RPMI7951 (cell line): ENCODE data around the gene SOD1. TPM values are rescaled to one million over a fixed set of nuclear protein-coding genes. Genes with fewer than 3 reads are reported as not detected.

Experiments used
- DNase-seq: peaks from one replicate; pipeline ENCODE4 v3.0.0-alpha.2; 2012; ENCODE audit warnings: low read depth
- total RNA-seq: library from RNA; depleted of rRNA; stranded (reverse); fragments of >200 nt; shearing (Covaris generic); gene quantifications from 2 replicates; pipeline ENCODE4 v1.2.3, GENCODE V29; 2014

SOD1 gene
- total RNA-seq, 1 experiment from 2014 or later: 330 TPM

GRCh38 chr21:31682620-31683019, 23.1 kb downstream of the SOD1 start:
- no peak for DNase-seq

DNA sequence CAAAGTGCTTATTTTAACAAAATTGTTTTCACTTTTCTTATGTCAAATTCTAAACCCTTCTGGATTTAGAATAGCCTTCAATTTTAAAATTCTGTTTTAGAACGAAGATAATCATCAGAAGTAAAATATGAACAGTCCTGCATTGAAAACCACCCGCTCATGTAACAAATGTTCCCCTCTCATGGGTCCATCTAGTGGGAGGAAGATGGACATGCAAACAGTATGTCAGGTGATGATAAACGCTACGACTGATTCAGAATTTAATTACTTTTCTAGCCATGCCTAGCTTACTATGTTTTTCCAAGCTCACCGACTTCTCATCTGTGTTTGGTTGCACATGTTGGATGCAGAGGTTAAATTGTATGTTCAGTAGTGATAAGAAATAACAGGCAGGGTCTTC, 23.5 kb downstream of the SOD1 start:
- no peak for DNase-seq

DNA sequence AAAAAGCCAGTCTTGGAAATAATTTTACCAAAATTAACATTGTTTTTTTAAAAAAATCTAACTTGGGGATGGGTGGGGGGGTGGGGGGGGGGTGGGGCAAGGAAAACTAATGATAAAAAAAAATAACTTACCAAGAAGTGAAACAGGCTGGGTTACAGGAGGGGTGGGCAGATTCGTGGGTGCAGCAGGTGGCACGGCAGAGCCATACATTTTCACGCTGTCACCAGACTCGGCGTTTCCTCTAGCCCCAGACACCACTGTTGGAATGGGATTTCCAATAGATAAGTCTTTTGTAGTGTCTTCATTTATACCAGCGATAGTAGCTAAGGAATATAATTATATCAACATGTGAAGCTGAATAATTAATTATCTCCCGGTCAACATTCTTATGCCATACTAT, 25.4 kb downstream of the SOD1 start:
- no peak for DNase-seq

GRCh38 chr21:31686272-31686915, 26.9 kb downstream of the SOD1 start:
- DNase-seq: no peak

- DNase-seq: no peak
These were observed 27.6 kb downstream of the SOD1 start for GRCh38 chr21:31687108-31687507.

GRCh38 chr21:31688603-31689368, 29.3 kb downstream of the SOD1 start:
- DNase-seq: no peak

- no peak for DNase-seq
These were observed 33.7 kb downstream of the SOD1 start for GRCh38 chr21:31693222-31693621.

GRCh38 chr21:31696424-31696823, 36.9 kb downstream of the SOD1 start:
- DNase-seq: no peak

- no peak for DNase-seq
These were observed 39.0 kb downstream of the SOD1 start for GRCh38 chr21:31698461-31698860.

- DNase-seq: no peak
These were observed 40.5 kb downstream of the SOD1 start for GRCh38 chr21:31700040-31700439.

GRCh38 chr21:31706562-31706961, 47.1 kb downstream of the SOD1 start:
- DNase-seq: no peak

GRCh38 chr21:31707499-31707898, 48.0 kb downstream of the SOD1 start:
- DNase-seq: no peak

DNA sequence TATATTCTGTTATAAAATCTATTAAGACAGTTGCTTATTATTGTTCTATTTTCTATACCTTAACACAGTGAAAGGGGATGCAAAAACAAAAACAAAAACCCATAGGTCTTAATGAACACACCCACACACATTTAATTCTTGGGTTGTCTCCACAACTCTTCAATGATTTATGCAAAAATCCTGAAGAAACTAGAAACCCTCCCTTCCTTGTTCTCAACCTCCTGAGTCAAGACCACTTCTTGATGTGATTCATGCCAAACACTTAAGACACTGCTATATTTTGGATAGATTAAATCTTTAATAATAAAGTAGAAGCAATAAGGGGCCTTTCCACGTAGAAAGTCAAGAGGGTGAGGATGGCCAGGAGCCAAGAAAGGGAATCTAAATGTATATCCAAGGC, 49.0 kb downstream of the SOD1 start:
- no peak for DNase-seq

DNA sequence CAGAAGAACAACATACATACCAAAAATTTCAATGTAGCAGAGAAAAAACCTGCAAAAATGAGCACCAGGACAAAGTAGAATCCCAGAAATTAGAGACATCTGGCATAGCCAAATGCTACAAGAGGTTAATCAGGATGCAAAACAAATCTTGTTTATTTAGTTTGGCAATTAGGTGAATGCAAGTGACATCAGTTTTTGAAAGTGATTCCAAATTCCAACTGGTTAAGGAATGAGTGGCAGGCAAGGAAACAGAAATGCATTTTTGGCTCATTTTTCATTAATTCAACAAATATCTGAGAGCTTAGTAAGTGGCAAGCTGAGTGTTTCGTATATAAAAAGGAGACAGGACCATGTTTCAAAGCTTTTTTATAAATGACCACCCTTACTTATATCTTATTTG, 51.1 kb downstream of the SOD1 start:
- no peak for DNase-seq

DNA sequence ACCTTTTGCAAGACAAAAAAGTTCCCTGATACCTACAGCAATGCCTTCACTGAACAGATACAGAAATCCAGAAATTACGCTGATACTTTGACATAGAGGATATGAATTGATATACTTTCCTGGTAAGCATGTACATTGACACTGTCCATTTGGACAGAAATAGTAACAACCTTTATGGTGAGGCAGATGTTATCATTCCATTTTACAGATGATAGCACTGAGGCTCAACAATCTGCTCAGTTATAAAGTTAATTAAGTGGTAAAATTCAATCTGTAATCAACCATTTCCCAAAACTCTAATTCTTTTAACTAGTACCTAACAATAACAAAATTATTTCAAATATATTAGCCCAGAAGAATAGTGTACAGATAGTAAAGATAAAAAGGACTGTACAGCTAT, 51.8 kb downstream of the SOD1 start:
- DNase-seq: no peak

- DNase-seq: no peak
These were observed 52.3 kb downstream of the SOD1 start for GRCh38 chr21:31711745-31712285.

GRCh38 chr21:31713115-31713514, 53.6 kb downstream of the SOD1 start:
- DNase-seq: no peak

GRCh38 chr21:31713973-31714740, 54.7 kb downstream of the SOD1 start:
- DNase-seq: peak; percentile 3

DNA sequence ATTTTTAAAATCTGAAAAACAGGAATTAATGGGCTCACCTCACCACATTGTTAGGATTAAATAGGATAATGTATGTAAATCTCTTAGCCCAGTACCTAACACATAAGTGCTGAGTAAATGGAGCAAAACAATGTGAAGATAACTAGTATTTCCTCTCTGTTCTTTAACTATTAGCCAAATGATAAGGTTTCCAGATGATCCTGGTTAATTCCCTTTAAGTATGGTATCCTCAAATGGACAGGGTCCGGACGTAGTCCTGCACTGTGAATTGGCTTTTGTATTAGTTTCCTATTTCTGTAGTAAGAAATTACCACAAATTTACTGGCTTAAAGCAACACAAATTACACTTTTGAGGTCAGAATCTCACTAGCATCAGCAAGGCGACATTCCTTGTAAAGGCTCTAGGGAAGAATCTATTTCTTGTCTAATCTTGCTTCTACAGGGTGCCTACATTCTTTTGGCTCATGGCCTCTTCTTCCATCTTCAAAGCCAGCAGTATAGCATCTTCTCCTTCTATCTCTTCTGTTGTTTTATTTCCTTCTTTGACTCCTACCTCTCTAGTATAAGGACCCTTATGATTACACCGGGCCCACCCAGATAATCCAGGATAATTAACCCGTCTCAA, 55.4 kb downstream of the SOD1 start:
- DNase-seq: no peak

- DNase-seq: no peak
These were observed 56.6 kb downstream of the SOD1 start for GRCh38 chr21:31716106-31716505.
